ENCODE data around the gene CYSRT1. TPM values are rescaled to one million over a fixed set of nuclear protein-coding genes. Genes with fewer than 3 reads are reported as not detected.

CYSRT1 gene
- total RNA-seq, 2 donors from 2014 or later: 0.64 TPM; not detected in 1

- intact Hi-C loops (cut with DNase I): loop anchor here (5.0 kb wide), 1 partner anchor 39 kb away; the partner anchor contains the start of genes CYSRT1 and RNF224
These were observed 36.9 kb upstream of the CYSRT1 start for GRCh38 chr9:137188086-137188489.

GRCh38 chr9:137188490-137189296, 36.3 kb upstream of the CYSRT1 start, which contains the start of the genes ANAPC2 and SSNA1:
TSS of gene ANAPC2 (minus strand) at chr9:137188560. CDS start at chr9:137188532, 28 bp downstream.
TSS of gene SSNA1 (plus strand) at chr9:137188676. CDS start at chr9:137188727, 51 bp downstream.
- Histone ChIP-seq H3K36me3 (peaks cover 3% of the 10 kb centered on the region), H3K4me1 (peaks cover 36% of the 10 kb centered on the region), H3K9ac (ENCODE audit: low read depth in 2 of 2, low read length in 2 of 2) (peak within 1 kb of the TSS; percentile 85 to 93)

More at GRCh38 chr9:137188086-137188489, 36.9 kb upstream of the CYSRT1 start:
- peak overlapping the region; percentile 99 for H3K4me3 ChIP-seq
- peaks cover 3% of the 10 kb centered on the region for H3K36me3 ChIP-seq
- no peaks in the 10 kb centered on the region for H3K27me3 ChIP-seq
- DNase-seq: no peak
- no peak for TF ChIP-seq CTCF (IDR thresholded peaks at IDR 0.05)
- peak overlapping the region; percentile 98 for H3K27ac ChIP-seq
- peak overlapping the region; percentile 85 to 93 for H3K9ac ChIP-seq (ENCODE audit: low read depth in 2 of 2, low read length in 2 of 2)
- H3K9me3 ChIP-seq: no peaks in the 10 kb centered on the region
- peaks cover 36% of the 10 kb centered on the region for H3K4me1 ChIP-seq

GRCh38 chr9:137189297-137190295, 35.4 kb upstream of the CYSRT1 start:
- intact Hi-C loops (cut with DNase I): loop anchor here (5.0 kb wide), 1 partner anchor 38 kb away; the partner anchor contains the start of genes CYSRT1 and RNF224
- DNase-seq: no peak
- peaks cover 41% of the 10 kb centered on the region for H3K4me1 ChIP-seq
- no peak for TF ChIP-seq CTCF (IDR thresholded peaks at IDR 0.05)
- H3K36me3 ChIP-seq: peaks cover 3% of the 10 kb centered on the region
- H3K9ac ChIP-seq (ENCODE audit: low read depth in 2 of 2, low read length in 2 of 2): peak overlapping the region; percentile 85 to 93
- peak overlapping the region; percentile 99 for H3K4me3 ChIP-seq
- no peaks in the 10 kb centered on the region for H3K9me3 ChIP-seq
- H3K27ac ChIP-seq: peak overlapping the region; percentile 98
- no peaks in the 10 kb centered on the region for H3K27me3 ChIP-seq

More at GRCh38 chr9:137188490-137189296, 36.3 kb upstream of the CYSRT1 start, which contains the start of the genes ANAPC2 and SSNA1:
- Histone ChIP-seq H3K4me3 (peak within 1 kb of the TSS; percentile 99), H3K27ac (peak within 1 kb of the TSS; percentile 98), H3K27me3 (no peaks in the 10 kb centered on the region), H3K9me3 (no peaks in the 10 kb centered on the region)
- intact Hi-C loops (cut with DNase I): loop anchor here (5.0 kb wide), 1 partner anchor 39 kb away; the partner anchor contains the start of genes CYSRT1 and RNF224
- peak; percentile 93 for DNase-seq
- TF ChIP-seq CTCF (IDR thresholded peaks at IDR 0.05): peak; percentile 28

- intact Hi-C loops (cut with DNase I): no loop called here
- peak overlapping the region in 1 of 2 donors; percentile 93 for H3K9ac ChIP-seq (ENCODE audit: low read depth in 2 of 2, low read length in 2 of 2)
- H3K9me3 ChIP-seq: no peaks in the 10 kb centered on the region
- TF ChIP-seq CTCF (IDR thresholded peaks at IDR 0.05): no peak
- peak overlapping the region; percentile 99 for H3K4me3 ChIP-seq
- no peaks in the 10 kb centered on the region for H3K27me3 ChIP-seq
- no peak for DNase-seq
- H3K4me1 ChIP-seq: peaks cover 49% of the 10 kb centered on the region
- no peak overlapping the region for H3K27ac ChIP-seq
- H3K36me3 ChIP-seq: peaks cover 3% of the 10 kb centered on the region
These were observed 34.6 kb upstream of the CYSRT1 start for GRCh38 chr9:137190315-137190856.
